IMR-90 (cell line): ENCODE measurements around the gene NECTIN2. TPM values are rescaled to one million over a fixed set of nuclear protein-coding genes. Genes with fewer than 3 reads are reported as not detected.
"Not testable (repeated sequence)": the region's sequence is repeated elsewhere in the genome, so short reads cannot be mapped to it uniquely, and the experiment has no call there.

ENCODE experiments used
- ATAC-seq: fragments of 200-7000 bp; cut with Tn5 transposase; 2 replicates; pipeline ENCODE4 v1.9.1; 2020; ENCODE audit warnings: low read depth, mild to moderate bottlenecking, moderate library complexity
- BruUV-seq: library from RNA; stranded (reverse); fragments of 400-500 nt; replicated peaks from 2 replicates; lab custom pipeline; 2021; lab: Mats Ljungman, UMichigan
- CTCF ChIA-PET: fragments of 300-600 bp; formaldehyde crosslinking; extraction: SDS; loops from one replicate; lab custom pipeline; 2021; ENCODE audit warnings: antibody characterized with exemption; lab: Yijun Ruan, JAX
- POLR2A ChIA-PET: fragments of 300-600 bp; sonication (Branson Sonifier 250); formaldehyde crosslinking; loops from one replicate; lab custom pipeline; 2022; ENCODE audit warnings: antibody characterized with exemption; ENCODE audit not compliant: unreplicated experiment; lab: Charles Lee
- DNase-seq: peaks from one replicate; pipeline ENCODE4 v3.0.0; 2013
- H2AFZ ChIP-seq: replicated peaks from 2 replicates; pipeline ENCODE3; 2013; ENCODE audit warnings: low read length, mild to moderate bottlenecking; ENCODE audit not compliant: poor library complexity
- H2AK5ac ChIP-seq: 2 replicates; pipeline ENCODE4 v1.6.1; 2013; ENCODE audit warnings: low read depth, low read length, inconsistent platforms
- H2AK9ac ChIP-seq: replicated peaks from 2 replicates; pipeline ENCODE3; 2013; ENCODE audit warnings: mild to moderate bottlenecking, low read depth, low read length, moderate library complexity; ENCODE audit not compliant: poor library complexity
- H2BK120ac ChIP-seq: 2 replicates; pipeline ENCODE4 v1.6.1; 2013; ENCODE audit warnings: low read depth, low read length, inconsistent platforms
- H2BK15ac ChIP-seq: 3 replicates; pipeline ENCODE4 v1.6.1; 2013; ENCODE audit warnings: low read depth, low read length, inconsistent platforms
- H2BK20ac ChIP-seq: 2 replicates; pipeline ENCODE4 v1.6.1; 2013; ENCODE audit warnings: low read depth, mild to moderate bottlenecking, inconsistent platforms, low read length, moderate library complexity
- H2BK5ac ChIP-seq: 2 replicates; pipeline ENCODE4 v1.6.1; 2013; ENCODE audit warnings: mild to moderate bottlenecking, low read depth, low read length, inconsistent platforms; ENCODE audit not compliant: poor library complexity, severe bottlenecking
- H3K14ac ChIP-seq: replicated peaks from 2 replicates; pipeline ENCODE4 v1.6.1; 2013; ENCODE audit warnings: low read depth, low read length, inconsistent platforms
- H3K18ac ChIP-seq: 2 replicates; pipeline ENCODE4 v1.6.1; 2013; ENCODE audit warnings: low read depth, low read length, control low read depth
- H3K23ac ChIP-seq: 2 replicates; pipeline ENCODE4 v1.6.1; 2013; ENCODE audit warnings: low read depth, low read length, inconsistent platforms
- H3K27ac ChIP-seq: 2 replicates; pipeline ENCODE4 v1.5.1; 2013; ENCODE audit warnings: mild to moderate bottlenecking, control low read depth, low read length; ENCODE audit not compliant: insufficient read depth
- H3K27me3 ChIP-seq: 2 replicates; pipeline ENCODE4 v1.6.1; 2013; ENCODE audit warnings: low read length; ENCODE audit not compliant: control insufficient read depth, insufficient read depth
- H3K36me3 ChIP-seq: 2 replicates; pipeline ENCODE4 v1.6.1; 2013; ENCODE audit warnings: low read length, mixed read lengths; ENCODE audit not compliant: control insufficient read depth, insufficient read depth
- H3K4ac ChIP-seq: 2 replicates; pipeline ENCODE4 v1.6.1; 2013; ENCODE audit warnings: low read depth, low read length, inconsistent platforms
- H3K4me1 ChIP-seq: 2 replicates; pipeline ENCODE4 v1.6.1; 2013; ENCODE audit warnings: low read length, mixed read lengths; ENCODE audit not compliant: control insufficient read depth, insufficient read depth
- H3K4me2 ChIP-seq: 2 replicates; pipeline ENCODE4 v1.6.1; 2013; ENCODE audit warnings: low read depth, mild to moderate bottlenecking, control low read depth, low read length, moderate library complexity
- H3K4me3 ChIP-seq: 2 replicates; pipeline ENCODE4 v1.5.1; 2013; ENCODE audit warnings: low read depth, mild to moderate bottlenecking, control low read depth, low read length, moderate library complexity; ENCODE audit not compliant: insufficient read depth
- H3K56ac ChIP-seq: 2 replicates; pipeline ENCODE4 v1.6.1; 2013; ENCODE audit warnings: low read length, inconsistent platforms; ENCODE audit not compliant: insufficient read depth; ENCODE audit errors: extremely low read depth
- H3K79me1 ChIP-seq, 2 experiments: 2 replicates each; pipeline ENCODE4 v1.6.1; 2013; ENCODE audit warnings: low read length in 2 of 2, inconsistent platforms in 1 of 2, low read depth in 1 of 2
- H3K9ac ChIP-seq: 2 replicates; pipeline ENCODE4 v1.6.1; 2013; ENCODE audit warnings: low read depth, low read length, control low read depth
- H3K9me1 ChIP-seq: 2 replicates; pipeline ENCODE4 v1.6.1; 2013; ENCODE audit warnings: low read length, inconsistent platforms; ENCODE audit not compliant: insufficient read depth
- H3K9me3 ChIP-seq: 2 replicates; pipeline ENCODE4 v1.6.1; 2013; ENCODE audit warnings: low read length; ENCODE audit not compliant: control insufficient read depth, insufficient read depth
- H4K20me1 ChIP-seq: 2 replicates; pipeline ENCODE4 v1.6.1; 2013; ENCODE audit warnings: low read length, inconsistent platforms; ENCODE audit not compliant: insufficient read depth
- H4K5ac ChIP-seq: 2 replicates; pipeline ENCODE4 v1.6.1; 2013; ENCODE audit warnings: mild to moderate bottlenecking, low read depth, low read length, control low read depth
- H4K8ac ChIP-seq, 2 experiments: 2 replicates each; pipeline ENCODE4 v1.6.1; 2013; ENCODE audit warnings: low read depth in 2 of 2, low read length in 2 of 2, control low read depth in 1 of 2, inconsistent platforms in 1 of 2
- H4K91ac ChIP-seq: 2 replicates; pipeline ENCODE4 v1.6.1; 2013; ENCODE audit warnings: low read depth, low read length, inconsistent platforms; ENCODE audit not compliant: insufficient read depth
- WGBS, 2 experiments: methylation state at CpG; one replicate each; pipeline versions ENCODE4 v1.1.5 to v1.1.7; 2013; ENCODE audit warnings: missing lambda C conversion rate in 2 of 2; ENCODE audit not compliant: insufficient read length in 1 of 2; ENCODE audit errors: extremely low coverage in 2 of 2; 5-methylcytosine and 5-hydroxymethylcytosine counted together
- dilution Hi-C: fragments of 300-500 bp; cut with HindIII; formaldehyde crosslinking; loops from one replicate; pipeline ENCODE4 v1.14.3; 2018; ENCODE audit warnings: low sequenced_read_pairs; ENCODE audit not compliant: unreplicated experiment
- in situ Hi-C: fragments of 300-500 bp; cut with MboI; formaldehyde crosslinking; loops from 3 replicates; pipeline ENCODE4 v1.14.3; 2019; ENCODE audit warnings: low sequenced_read_pairs, inconsistent platforms, mixed read lengths
- intact Hi-C: fragments of 100-400 bp; cut with micrococcal nuclease; formaldehyde crosslinking; loops from 2 replicates; pipeline ENCODE4 v1.10.0; 2022
- polyA plus RNA-seq, 3 experiments: library from polyadenylated mRNA; depleted of rRNA; stranded (reverse); fragments of >200 nt; gene quantifications; 2 replicates each; pipeline ENCODE4 v1.2.3, GENCODE V29; 2012; ENCODE audit warnings: low replicate concordance in 1 of 3
- total RNA-seq: library from RNA; depleted of rRNA; stranded (reverse); fragments of >200 nt; gene quantifications from 2 replicates; pipeline ENCODE4 v1.2.3, GENCODE V29; 2012

Gene NECTIN2
- total and polyA plus RNA-seq, 2 of the 4 experiments (the other 2 are of a cell fraction), result 77.8 to 170 TPM

DNA sequence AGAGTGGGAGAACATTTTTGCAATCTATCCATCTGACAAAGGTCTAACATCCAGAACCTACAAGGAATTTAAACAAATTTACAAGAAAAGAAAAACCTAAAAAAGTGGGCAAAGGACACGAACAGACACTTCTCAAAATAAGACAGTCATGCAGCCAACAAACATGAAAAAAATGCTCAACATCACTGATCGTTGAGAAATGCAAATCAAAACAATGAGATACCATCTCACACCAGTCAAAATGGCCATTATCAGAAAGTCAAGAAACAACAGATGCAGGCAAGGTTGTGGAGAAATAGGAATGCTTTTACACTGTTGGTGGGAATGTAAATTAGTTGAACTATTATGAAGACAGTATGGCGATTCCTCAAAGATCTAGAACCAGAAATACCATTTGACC is 15.5 kb downstream of the NECTIN2 start:
- H2AK5ac ChIP-seq, POLR2A ChIA-PET, H3K9ac ChIP-seq, H3K56ac ChIP-seq, H3K4me2 ChIP-seq, DNase-seq, intact Hi-C loops, H2BK20ac ChIP-seq, H2BK15ac ChIP-seq, H3K9me3 ChIP-seq, CTCF ChIA-PET, H2BK5ac ChIP-seq, H3K18ac ChIP-seq, H2AFZ ChIP-seq, ATAC-seq, H4K5ac ChIP-seq, H3K4ac ChIP-seq, H3K4me3 ChIP-seq, dilution Hi-C loops, in situ Hi-C loops, H2AK9ac ChIP-seq, H3K27ac ChIP-seq, H3K14ac ChIP-seq, H3K27me3 ChIP-seq, H3K4me1 ChIP-seq, H2BK120ac ChIP-seq, H4K8ac ChIP-seq, H3K23ac ChIP-seq, H4K91ac ChIP-seq: not testable (repeated sequence)
- Histone ChIP-seq H4K20me1 (peaks cover 80% of the 10 kb centered on the region), H3K36me3 (peaks cover 28% of the 10 kb centered on the region), H3K79me1 (peaks cover 24 to 80% of the 10 kb centered on the region in 2 experiments), H3K9me1 (peaks cover 10% of the 10 kb centered on the region)
- WGBS, 2 experiments, result no CpG with 5 or more reads among the region's 3 CpGs
- TSS peak; percentile 32 for BruUV-seq
